ENCODE measurements around the gene TENT4A. TPM values are rescaled to one million over a fixed set of nuclear protein-coding genes. Genes with fewer than 3 reads are reported as not detected.

The TENT4A gene
- total and polyA plus RNA-seq, 2 experiments from 2014 or later: 6.8 to 14.1 TPM

DNA sequence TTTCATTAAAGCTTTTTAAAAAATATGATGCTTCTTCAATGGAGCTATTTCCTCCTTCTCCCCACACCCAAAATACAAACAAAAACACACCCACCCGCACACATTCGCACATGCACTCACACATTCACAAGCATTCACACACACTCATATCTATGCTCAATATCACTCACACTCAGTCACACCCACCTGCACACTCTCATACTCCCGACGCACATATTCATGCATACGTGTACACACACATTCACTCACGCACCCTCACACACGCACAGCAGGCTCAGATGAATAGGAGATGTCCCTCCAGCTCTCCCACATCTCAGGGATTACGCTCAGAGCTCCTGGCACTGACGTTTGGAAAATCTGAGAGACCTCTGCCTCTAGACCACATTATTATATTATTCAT lies 25.7 kb upstream of the TENT4A start:
- peak overlapping the region; percentile 77 for H3K4me2 ChIP-seq
- H4K20me1 ChIP-seq (ENCODE audit: insufficient read depth, poor library complexity, severe bottlenecking): no peaks in the 10 kb centered on the region
- no peak overlapping the region for H2AFZ ChIP-seq
- H3K4me3 ChIP-seq: no peak overlapping the region
- no peaks in the 10 kb centered on the region for H3K79me2 ChIP-seq
- no peaks in the 10 kb centered on the region for H3K9me2 ChIP-seq (replicated peaks; ENCODE audit: insufficient read depth)
- no peak for DNase-seq (ENCODE audit: low spot score)
- H3K36me3 ChIP-seq (replicated peaks; ENCODE audit: insufficient read depth, low read depth): no peaks in the 10 kb centered on the region
- H3K9me3 ChIP-seq (ENCODE audit: low read depth): no peaks in the 10 kb centered on the region
- WGBS (ENCODE audit: low lambda C conversion rate, missing lambda C conversion rate): 81% methylated on average over 9 of the region's 9 CpGs
- TF ChIP-seq EZH2 (IDR thresholded peaks at IDR 0.05; ENCODE audit: borderline replicate concordance): no peak
- TF ChIP-seq EZH2phosphoT487 (IDR thresholded peaks at IDR 0.05; ENCODE audit: low read depth, severe bottlenecking, unreplicated experiment): no peak
- TF ChIP-seq, protein P1, sequence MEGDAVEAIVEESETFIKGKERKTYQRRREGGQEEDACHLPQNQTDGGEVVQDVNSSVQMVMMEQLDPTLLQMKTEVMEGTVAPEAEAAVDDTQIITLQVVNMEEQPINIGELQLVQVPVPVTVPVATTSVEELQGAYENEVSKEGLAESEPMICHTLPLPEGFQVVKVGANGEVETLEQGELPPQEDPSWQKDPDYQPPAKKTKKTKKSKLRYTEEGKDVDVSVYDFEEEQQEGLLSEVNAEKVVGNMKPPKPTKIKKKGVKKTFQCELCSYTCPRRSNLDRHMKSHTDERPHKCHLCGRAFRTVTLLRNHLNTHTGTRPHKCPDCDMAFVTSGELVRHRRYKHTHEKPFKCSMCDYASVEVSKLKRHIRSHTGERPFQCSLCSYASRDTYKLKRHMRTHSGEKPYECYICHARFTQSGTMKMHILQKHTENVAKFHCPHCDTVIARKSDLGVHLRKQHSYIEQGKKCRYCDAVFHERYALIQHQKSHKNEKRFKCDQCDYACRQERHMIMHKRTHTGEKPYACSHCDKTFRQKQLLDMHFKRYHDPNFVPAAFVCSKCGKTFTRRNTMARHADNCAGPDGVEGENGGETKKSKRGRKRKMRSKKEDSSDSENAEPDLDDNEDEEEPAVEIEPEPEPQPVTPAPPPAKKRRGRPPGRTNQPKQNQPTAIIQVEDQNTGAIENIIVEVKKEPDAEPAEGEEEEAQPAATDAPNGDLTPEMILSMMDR (IDR thresholded peaks at IDR 0.05; ENCODE audit: poor library complexity): no peak
- peaks cover 3% of the 10 kb centered on the region for H3K27me3 ChIP-seq
- no peaks in the 10 kb centered on the region for H3K4me1 ChIP-seq (ENCODE audit: insufficient read depth)
- H3K27ac ChIP-seq: no peak overlapping the region

DNA sequence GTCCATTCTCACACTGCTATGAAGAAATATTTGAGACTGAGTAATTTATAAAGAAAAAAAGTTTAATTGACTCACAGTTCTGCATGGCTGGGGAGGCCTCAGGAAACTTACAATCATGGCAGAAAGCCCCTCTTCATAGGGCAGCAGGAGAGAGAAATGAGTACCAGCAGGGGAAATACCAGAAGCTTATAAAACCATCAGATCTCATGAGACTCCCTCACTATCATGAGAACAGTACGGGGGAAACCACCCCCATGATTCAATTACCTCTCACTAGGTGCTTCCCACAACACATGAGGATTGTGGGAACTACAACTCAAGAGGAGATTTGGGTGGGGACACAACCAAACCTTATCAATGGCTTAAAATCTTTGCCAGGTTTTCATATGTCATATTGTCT lies 20.3 kb upstream of the TENT4A start:
- Histone ChIP-seq H3K4me3 (no peak overlapping the region), H2AFZ (no peak overlapping the region), H3K9me2 (replicated peaks; ENCODE audit: insufficient read depth) (no peaks in the 10 kb centered on the region), H4K20me1 (ENCODE audit: insufficient read depth, poor library complexity, severe bottlenecking) (no peaks in the 10 kb centered on the region), H3K27ac (no peak overlapping the region), H3K79me2 (no peaks in the 10 kb centered on the region), H3K9me3 (ENCODE audit: low read depth) (no peaks in the 10 kb centered on the region), H3K36me3 (replicated peaks; ENCODE audit: insufficient read depth, low read depth) (no peaks in the 10 kb centered on the region), H3K27me3 (peaks cover 12% of the 10 kb centered on the region), H3K4me1 (ENCODE audit: insufficient read depth) (no peaks in the 10 kb centered on the region), H3K4me2 (no peak overlapping the region)
- TF ChIP-seq, protein P1 (IDR thresholded peaks at IDR 0.05; ENCODE audit: poor library complexity): no peak
- TF ChIP-seq EZH2 (IDR thresholded peaks at IDR 0.05; ENCODE audit: borderline replicate concordance): no peak
- no peak for TF ChIP-seq EZH2phosphoT487 (IDR thresholded peaks at IDR 0.05; ENCODE audit: low read depth, severe bottlenecking, unreplicated experiment)
- WGBS (ENCODE audit: low lambda C conversion rate, missing lambda C conversion rate): 60% methylated on average over 1 of the region's 1 CpG
- DNase-seq (ENCODE audit: low spot score): no peak

DNA sequence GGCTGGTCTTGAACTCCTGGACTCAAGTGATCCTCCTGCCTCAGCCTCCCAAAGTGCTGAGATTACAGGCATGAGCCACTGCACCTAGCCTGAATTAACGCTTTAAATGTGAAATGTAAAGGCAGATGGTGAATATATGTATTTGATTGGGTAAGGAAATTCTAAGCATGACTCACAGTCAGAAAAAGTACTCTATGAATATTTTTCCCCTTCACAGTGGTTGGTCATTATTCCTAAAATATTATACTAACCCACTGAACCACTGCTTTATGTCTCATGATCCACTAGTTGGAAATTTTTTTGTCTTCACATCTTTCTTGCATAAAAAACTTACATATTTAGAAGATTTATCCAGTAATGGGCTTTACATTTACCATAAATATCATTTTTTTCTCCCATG lies 14.5 kb upstream of the TENT4A start:
- H3K4me2 ChIP-seq: no peak overlapping the region
- H3K27ac ChIP-seq: no peak overlapping the region
- peaks cover 3% of the 10 kb centered on the region for H3K4me1 ChIP-seq (ENCODE audit: insufficient read depth)
- WGBS (ENCODE audit: low lambda C conversion rate, missing lambda C conversion rate): 90% methylated on average over 1 of the region's 1 CpG
- H3K9me3 ChIP-seq (ENCODE audit: low read depth): no peaks in the 10 kb centered on the region
- H3K9me2 ChIP-seq (replicated peaks; ENCODE audit: insufficient read depth): no peaks in the 10 kb centered on the region
- H4K20me1 ChIP-seq (ENCODE audit: insufficient read depth, poor library complexity, severe bottlenecking): no peaks in the 10 kb centered on the region
- DNase-seq (ENCODE audit: low spot score): no peak
- H3K36me3 ChIP-seq (replicated peaks; ENCODE audit: insufficient read depth, low read depth): no peaks in the 10 kb centered on the region
- TF ChIP-seq, protein P1 (IDR thresholded peaks at IDR 0.05; ENCODE audit: poor library complexity): no peak
- no peak for TF ChIP-seq EZH2 (IDR thresholded peaks at IDR 0.05; ENCODE audit: borderline replicate concordance)
- no peak for TF ChIP-seq EZH2phosphoT487 (IDR thresholded peaks at IDR 0.05; ENCODE audit: low read depth, severe bottlenecking, unreplicated experiment)
- H2AFZ ChIP-seq: no peak overlapping the region
- H3K4me3 ChIP-seq: no peak overlapping the region
- H3K79me2 ChIP-seq: no peaks in the 10 kb centered on the region
- peaks cover 7% of the 10 kb centered on the region for H3K27me3 ChIP-seq

DNA sequence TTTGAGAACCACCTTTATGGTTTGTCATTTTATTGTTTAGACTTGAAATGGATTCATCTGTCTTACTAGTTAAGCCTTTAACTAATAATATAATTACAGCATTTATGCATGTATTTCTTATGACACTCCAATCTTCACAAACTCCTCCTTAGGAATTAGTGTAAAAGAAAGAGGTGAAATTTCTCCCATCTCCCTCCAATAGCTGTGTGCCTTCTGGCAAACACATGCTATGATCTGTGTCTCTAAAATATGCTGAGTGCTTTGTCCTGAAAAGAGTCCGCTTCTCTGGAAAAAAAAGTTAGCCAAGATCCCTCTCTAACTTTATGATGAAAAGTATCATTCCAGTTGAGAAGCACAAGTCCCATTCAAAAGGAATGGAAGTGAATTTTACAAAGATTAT lies 13.9 kb upstream of the TENT4A start:
- H3K4me1 ChIP-seq (ENCODE audit: insufficient read depth): peaks cover 10% of the 10 kb centered on the region
- WGBS (ENCODE audit: low lambda C conversion rate, missing lambda C conversion rate): 81% methylated on average over 1 of the region's 1 CpG

More for the DNA sequence above, 13.9 kb upstream of the TENT4A start:
- Histone ChIP-seq H4K20me1 (ENCODE audit: insufficient read depth, poor library complexity, severe bottlenecking) (no peaks in the 10 kb centered on the region), H3K9me3 (ENCODE audit: low read depth) (no peaks in the 10 kb centered on the region), H3K9me2 (replicated peaks; ENCODE audit: insufficient read depth) (no peaks in the 10 kb centered on the region), H3K4me2 (no peak overlapping the region), H3K27ac (no peak overlapping the region), H2AFZ (no peak overlapping the region), H3K36me3 (replicated peaks; ENCODE audit: insufficient read depth, low read depth) (no peaks in the 10 kb centered on the region), H3K4me3 (no peak overlapping the region), H3K27me3 (peaks cover 6% of the 10 kb centered on the region), H3K79me2 (no peaks in the 10 kb centered on the region)
- DNase-seq (ENCODE audit: low spot score): no peak
- TF ChIP-seq EZH2 (IDR thresholded peaks at IDR 0.05; ENCODE audit: borderline replicate concordance) (no peak), EZH2phosphoT487 (IDR thresholded peaks at IDR 0.05; ENCODE audit: low read depth, severe bottlenecking, unreplicated experiment) (no peak)
- TF ChIP-seq, protein P1 (IDR thresholded peaks at IDR 0.05; ENCODE audit: poor library complexity): no peak

Data from hepatocyte (in vitro differentiated cells).